ENCODE measurements around the gene C2orf80. TPM values are rescaled to one million over a fixed set of nuclear protein-coding genes. Genes with fewer than 3 reads are reported as not detected.
"Not testable (repeated sequence)": the region's sequence is repeated elsewhere in the genome, so short reads cannot be mapped to it uniquely, and the experiment has no call there.

Gene C2orf80
- total RNA-seq, 2 experiments from 2014 or later: not detected

DNA sequence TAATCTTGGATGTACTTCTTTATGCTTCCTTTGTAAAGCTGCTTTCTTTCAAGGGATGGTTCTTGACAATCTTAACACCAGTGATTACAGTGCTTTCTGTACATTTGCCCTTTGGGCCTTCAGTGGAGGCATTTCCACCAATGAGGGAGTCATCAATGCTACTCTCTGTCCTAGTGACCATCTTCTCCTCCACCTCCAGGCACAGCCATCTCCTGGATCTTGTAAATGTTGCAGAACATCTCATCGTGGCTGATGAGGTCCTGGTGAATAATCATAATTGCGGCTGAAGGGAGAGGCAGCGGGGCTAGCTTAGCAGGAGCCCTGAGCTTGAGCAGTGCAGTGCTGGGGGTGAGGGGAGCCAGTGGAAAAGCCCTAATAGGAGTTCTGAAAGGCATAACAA lies 32.5 kb upstream of the C2orf80 start:
- ChIA-PET POLR2A (no interaction called here), CTCF (no interaction called here)
- Mint-ChIP-seq H3K27ac (no peak overlapping the region), H3K9me3 (no peaks in the 10 kb centered on the region), H3K4me1 (ENCODE audit: low read depth) (no peaks in the 10 kb centered on the region), H3K36me3 (ENCODE audit: low read depth) (no peaks in the 10 kb centered on the region), H3K27me3 (no peaks in the 10 kb centered on the region), H3K4me3 (no peak overlapping the region)
- no peak overlapping the region for H3K27ac ChIP-seq (ENCODE audit: low read depth in 1 of 2, low read length in 2 of 2)
- H3K4me3 ChIP-seq (ENCODE audit: low read length): no peak overlapping the region
- ATAC-seq (ENCODE audit: poor library complexity): no peak
- H3K9me3 ChIP-seq (ENCODE audit: control insufficient read depth in 1 of 2, insufficient read depth in 1 of 2, low read length in 2 of 2): peaks cover 0 to under 1% of the 10 kb centered on the region in 2 experiments
- no peak for DNase-seq
- H3K27me3 ChIP-seq (ENCODE audit: control insufficient read depth in 1 of 2, insufficient read depth in 2 of 2, low read length in 2 of 2): no peaks in the 10 kb centered on the region
- H3K36me3 ChIP-seq (ENCODE audit: insufficient read depth, low read length): no peaks in the 10 kb centered on the region
- TF ChIP-seq, protein P1, sequence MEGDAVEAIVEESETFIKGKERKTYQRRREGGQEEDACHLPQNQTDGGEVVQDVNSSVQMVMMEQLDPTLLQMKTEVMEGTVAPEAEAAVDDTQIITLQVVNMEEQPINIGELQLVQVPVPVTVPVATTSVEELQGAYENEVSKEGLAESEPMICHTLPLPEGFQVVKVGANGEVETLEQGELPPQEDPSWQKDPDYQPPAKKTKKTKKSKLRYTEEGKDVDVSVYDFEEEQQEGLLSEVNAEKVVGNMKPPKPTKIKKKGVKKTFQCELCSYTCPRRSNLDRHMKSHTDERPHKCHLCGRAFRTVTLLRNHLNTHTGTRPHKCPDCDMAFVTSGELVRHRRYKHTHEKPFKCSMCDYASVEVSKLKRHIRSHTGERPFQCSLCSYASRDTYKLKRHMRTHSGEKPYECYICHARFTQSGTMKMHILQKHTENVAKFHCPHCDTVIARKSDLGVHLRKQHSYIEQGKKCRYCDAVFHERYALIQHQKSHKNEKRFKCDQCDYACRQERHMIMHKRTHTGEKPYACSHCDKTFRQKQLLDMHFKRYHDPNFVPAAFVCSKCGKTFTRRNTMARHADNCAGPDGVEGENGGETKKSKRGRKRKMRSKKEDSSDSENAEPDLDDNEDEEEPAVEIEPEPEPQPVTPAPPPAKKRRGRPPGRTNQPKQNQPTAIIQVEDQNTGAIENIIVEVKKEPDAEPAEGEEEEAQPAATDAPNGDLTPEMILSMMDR (IDR thresholded peaks at IDR 0.05): no peak
- H3K4me1 ChIP-seq (ENCODE audit: insufficient read depth, low read length): no peaks in the 10 kb centered on the region
- intact Hi-C loops (cut with DNase I, micrococcal nuclease): no loop called here

DNA sequence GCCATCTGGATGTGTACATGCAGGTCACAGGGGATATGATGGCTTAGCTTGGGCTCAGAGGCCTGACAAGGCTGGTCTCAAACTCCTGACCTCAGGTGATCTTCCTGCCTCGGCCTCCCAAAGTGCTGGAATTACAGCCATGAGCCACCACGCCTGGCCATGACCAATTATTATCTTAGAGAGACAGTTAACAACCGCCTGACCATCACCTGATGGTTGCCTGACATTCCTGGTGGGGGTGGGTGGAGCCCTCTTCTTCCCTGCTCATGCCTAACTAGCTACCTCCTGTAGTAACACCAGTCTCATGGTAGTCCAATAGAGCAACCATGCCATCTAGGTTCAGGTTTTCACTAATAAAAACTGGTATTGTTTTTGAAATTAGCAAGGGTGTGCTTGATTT lies 32.0 kb upstream of the C2orf80 start:
- H3K36me3 Mint-ChIP-seq (ENCODE audit: low read depth); H3K9me3 Mint-ChIP-seq; H3K4me1 ChIP-seq (ENCODE audit: insufficient read depth, low read length); intact Hi-C loops (cut with DNase I, micrococcal nuclease); H3K27ac Mint-ChIP-seq; H3K4me3 ChIP-seq (ENCODE audit: low read length); H3K4me3 Mint-ChIP-seq; H3K27me3 ChIP-seq (ENCODE audit: control insufficient read depth in 1 of 2, insufficient read depth in 2 of 2, low read length in 2 of 2); H3K36me3 ChIP-seq (ENCODE audit: insufficient read depth, low read length); DNase-seq; H3K9me3 ChIP-seq (ENCODE audit: control insufficient read depth in 1 of 2, insufficient read depth in 1 of 2, low read length in 2 of 2); H3K27me3 Mint-ChIP-seq; H3K4me1 Mint-ChIP-seq (ENCODE audit: low read depth); ATAC-seq (ENCODE audit: poor library complexity); CTCF ChIA-PET; POLR2A ChIA-PET; H3K27ac ChIP-seq (ENCODE audit: low read depth in 1 of 2, low read length in 2 of 2): not testable (repeated sequence)

DNA sequence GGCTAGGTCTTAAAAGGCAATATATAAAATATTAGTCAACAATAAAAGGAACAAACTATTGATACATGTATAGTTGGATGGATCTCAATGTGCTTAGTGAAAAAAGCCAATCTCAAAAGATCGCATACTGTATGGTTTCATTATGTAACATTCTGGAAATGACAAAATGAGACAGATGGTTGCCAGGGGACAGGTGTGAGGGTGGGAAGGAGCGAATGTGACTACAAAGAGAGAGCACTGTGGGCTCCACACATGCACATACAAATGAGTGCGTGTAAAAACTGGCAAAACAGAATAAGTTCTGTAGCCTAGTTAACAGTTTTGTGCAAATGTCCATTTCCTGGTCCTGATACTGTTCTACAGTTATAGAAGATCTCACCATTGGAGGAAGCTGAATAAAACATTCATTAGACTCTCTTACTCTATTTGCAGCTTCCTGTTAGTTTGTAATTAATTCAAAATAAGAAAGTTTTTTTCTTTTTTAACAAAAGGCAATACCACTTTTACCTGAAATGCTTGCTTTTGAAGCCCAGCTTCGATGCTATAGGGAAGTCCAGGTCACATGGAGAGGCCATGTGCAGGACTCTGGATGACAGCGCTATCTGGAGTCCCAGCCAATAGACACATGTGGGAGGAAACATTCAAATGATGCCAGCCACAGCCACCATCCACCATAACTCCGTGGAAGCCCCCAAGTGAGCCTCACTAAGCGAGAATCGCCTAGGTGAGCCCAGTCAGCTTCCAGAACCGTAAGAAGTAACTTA lies 21.0 kb upstream of the C2orf80 start:
- Mint-ChIP-seq H3K4me3 (no peak overlapping the region), H3K9me3 (no peaks in the 10 kb centered on the region), H3K36me3 (ENCODE audit: low read depth) (no peaks in the 10 kb centered on the region), H3K4me1 (ENCODE audit: low read depth) (no peaks in the 10 kb centered on the region), H3K27me3 (no peaks in the 10 kb centered on the region), H3K27ac (no peak overlapping the region)
- CTCF ChIA-PET: no interaction called here
- TF ChIP-seq, protein P1 (IDR thresholded peaks at IDR 0.05): no peak
- Histone ChIP-seq H3K36me3 (ENCODE audit: insufficient read depth, low read length) (no peaks in the 10 kb centered on the region), H3K9me3 (ENCODE audit: control insufficient read depth in 1 of 2, insufficient read depth in 1 of 2, low read length in 2 of 2) (no peaks in the 10 kb centered on the region), H3K4me1 (ENCODE audit: insufficient read depth, low read length) (no peaks in the 10 kb centered on the region), H3K27ac (ENCODE audit: low read depth in 1 of 2, low read length in 2 of 2) (no peak overlapping the region), H3K4me3 (ENCODE audit: low read length) (no peak overlapping the region), H3K27me3 (ENCODE audit: control insufficient read depth in 1 of 2, insufficient read depth in 2 of 2, low read length in 2 of 2) (no peaks in the 10 kb centered on the region)
- DNase-seq (no peak), ATAC-seq (ENCODE audit: poor library complexity) (no peak)
- POLR2A ChIA-PET: no interaction called here
- intact Hi-C loops (cut with DNase I, micrococcal nuclease): no loop called here

Data from CD4-positive, alpha-beta T cell (primary cell).